Esophagus squamous epithelium (tissue), 5 donors: Measurements from ENCODE around the gene MORN5. TPM values are rescaled to one million over a fixed set of nuclear protein-coding genes. Genes with fewer than 3 reads are reported as not detected.

Experiments used
- DNase-seq: peaks from one replicate; lab custom pipeline; 2025; lab: John Stamatoyannopoulos, UW
- H3K27ac ChIP-seq, 4 donors: fragments of 200-600 bp; sonication (generic); one replicate each; pipeline ENCODE4 v1.5.1; 2016 to 2019; ENCODE audit warnings: mild to moderate bottlenecking in 1 of 4
- H3K27me3 ChIP-seq, 4 donors: fragments of 200-600 bp; sonication (generic); 1 replicate in 3 of 4; 2 replicates in 1 of 4; pipeline versions ENCODE4 v1.5.1 to v1.6.0; 2017 to 2021; ENCODE audit warnings: antibody characterized with exemption in 1 of 4
- H3K36me3 ChIP-seq, 3 donors: fragments of 200-600 bp; sonication (generic); one replicate each; pipeline ENCODE4 v1.5.1; 2016 to 2019
- H3K4me1 ChIP-seq, 3 donors: fragments of 200-600 bp; sonication (generic); one replicate each; pipeline ENCODE4 v1.5.1; 2017 to 2019
- H3K4me3 ChIP-seq, 4 donors: fragments of 200-600 bp; sonication (generic); 1 replicate in 3 of 4; 2 replicates in 1 of 4; pipeline ENCODE4 v1.5.1; 2016 to 2019; ENCODE audit warnings: mild to moderate bottlenecking in 2 of 4, moderate library complexity in 1 of 4
- H3K9me3 ChIP-seq, 3 donors: fragments of 200-600 bp; sonication (generic); one replicate each; pipeline ENCODE4 v1.5.1; 2016 to 2019
- POLR2A ChIP-seq, 4 donors: fragments of 450-650 bp; IDR thresholded peaks; one replicate each; pipeline ENCODE4 v1.6.1; 2017; ENCODE audit warnings: antibody characterized with exemption in 4 of 4, mild to moderate bottlenecking in 4 of 4, moderate library complexity in 3 of 4
- WGBS, 2 donors: methylation state at CpG; one replicate each; pipeline ENCODE4 v1.1.5; 2018; 5-methylcytosine and 5-hydroxymethylcytosine counted together
- intact Hi-C: fragments of 100-400 bp; cut with DNase I; formaldehyde crosslinking; loops from one replicate; pipeline ENCODE4 v1.15.0; 2022
- total RNA-seq, 4 donors: library from RNA; depleted of rRNA; stranded (reverse); fragments of >200 nt; gene quantifications; one replicate each; pipeline ENCODE4 v1.1.0, GENCODE V29; 2016
- TF ChIP-seq, protein P1 (sequence below), 6 experiments: fragments of 450-650 bp in 4 of 6; fragments of 200-600 bp in 2 of 6; sonication (generic) in 2 of 6; IDR thresholded peaks; one replicate each; pipeline ENCODE4 v1.5.1; 2016 to 2019; ENCODE audit warnings: antibody characterized with exemption in 6 of 6, mild to moderate bottlenecking in 4 of 6, moderate library complexity in 4 of 6
- donor health status: DM: yes; HTN: yes; CAD: no.

Gene MORN5
- total RNA-seq, 4 donors from 2014 or later, result not detected

DNA sequence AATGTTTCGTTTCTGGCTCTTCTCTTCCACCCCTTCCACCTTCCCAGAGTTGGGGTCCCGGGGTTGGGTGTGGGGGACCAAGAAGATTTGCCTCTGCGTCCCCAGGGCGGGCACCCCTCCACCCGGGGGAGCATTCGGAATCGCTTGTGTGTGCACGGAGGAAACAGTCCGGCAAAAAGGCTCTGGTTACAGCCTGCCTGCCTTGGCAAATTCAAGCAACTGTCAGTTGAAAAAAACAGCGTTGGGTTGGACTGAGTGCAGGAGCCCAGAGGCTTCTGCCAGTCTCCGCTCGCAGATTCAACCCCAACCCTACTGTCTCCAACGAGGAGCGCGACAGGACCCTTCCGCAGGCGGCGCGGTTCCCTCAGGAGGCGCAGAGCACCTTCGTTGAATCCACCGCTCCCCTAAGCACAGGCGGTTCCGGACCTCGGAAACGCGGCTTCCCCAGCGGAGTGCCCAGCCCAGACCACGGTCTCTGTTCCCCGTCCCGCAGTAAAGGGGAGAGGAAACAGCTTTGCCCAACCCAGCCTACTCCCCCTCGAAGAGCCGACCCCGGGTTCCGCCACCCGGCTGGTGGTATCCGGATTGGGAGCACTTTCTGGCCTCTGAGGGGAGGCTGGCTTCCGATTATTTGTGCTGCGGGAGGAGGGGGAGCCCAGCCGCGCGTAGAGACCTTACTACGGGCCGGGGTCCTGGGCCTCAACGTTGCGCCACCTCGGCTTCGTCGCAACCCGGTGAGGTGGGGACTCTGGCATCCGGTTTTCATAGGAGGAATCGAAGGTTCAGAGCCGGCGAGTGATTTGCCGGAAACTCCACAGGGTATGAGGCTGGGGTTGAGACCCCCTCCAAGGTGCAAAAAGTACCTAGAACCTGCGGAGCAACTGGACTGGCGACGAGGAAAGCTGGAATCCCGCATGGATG, 59.5 kb downstream of the MORN5 start:
- peaks cover 18 to 100% (median 30%) of the 10 kb centered on the region in 4 donors for H3K27me3 ChIP-seq

DNA sequence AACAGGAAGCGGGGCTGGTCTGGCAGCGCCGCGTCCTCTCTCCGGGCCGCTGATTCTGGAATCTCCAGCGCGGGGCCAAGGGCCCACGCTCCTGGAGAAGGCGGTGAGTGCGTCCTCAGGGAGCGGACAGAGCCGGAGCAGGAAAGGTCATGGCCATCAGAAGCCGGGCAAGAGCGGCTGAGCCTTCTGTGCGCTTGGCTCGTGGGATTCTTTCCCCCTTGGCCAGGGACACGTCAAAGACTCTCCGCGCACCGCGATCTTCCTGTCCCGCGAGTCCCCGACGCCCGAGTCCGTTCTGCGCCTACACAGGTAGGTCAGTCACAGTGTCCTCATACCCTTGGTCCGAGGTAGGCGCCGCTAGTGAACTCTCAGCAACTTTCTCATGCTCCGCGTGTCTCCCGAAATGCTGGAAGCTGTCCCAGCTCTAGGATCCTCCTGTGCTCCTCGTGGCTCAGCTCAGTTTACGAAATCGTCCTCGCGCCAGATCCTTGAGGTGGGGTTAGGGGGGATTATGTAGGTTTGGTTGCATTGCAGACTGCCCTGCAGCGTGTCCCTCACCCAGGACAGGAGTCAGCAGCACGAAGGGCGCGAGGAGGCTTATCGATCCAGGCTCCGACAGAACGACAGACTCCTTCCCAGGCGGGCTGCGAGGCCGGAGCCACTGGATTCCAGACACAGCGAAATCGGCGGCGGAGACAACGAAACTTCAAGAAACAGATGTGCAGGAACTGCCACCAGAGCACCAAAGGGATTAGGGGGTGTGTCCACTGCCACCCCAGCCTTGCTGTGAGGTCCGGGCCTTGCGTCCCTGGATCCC, 60.4 kb downstream of the MORN5 start:
- no peak for TF ChIP-seq POLR2A (IDR thresholded peaks at IDR 0.05)
- TF ChIP-seq, protein P1, sequence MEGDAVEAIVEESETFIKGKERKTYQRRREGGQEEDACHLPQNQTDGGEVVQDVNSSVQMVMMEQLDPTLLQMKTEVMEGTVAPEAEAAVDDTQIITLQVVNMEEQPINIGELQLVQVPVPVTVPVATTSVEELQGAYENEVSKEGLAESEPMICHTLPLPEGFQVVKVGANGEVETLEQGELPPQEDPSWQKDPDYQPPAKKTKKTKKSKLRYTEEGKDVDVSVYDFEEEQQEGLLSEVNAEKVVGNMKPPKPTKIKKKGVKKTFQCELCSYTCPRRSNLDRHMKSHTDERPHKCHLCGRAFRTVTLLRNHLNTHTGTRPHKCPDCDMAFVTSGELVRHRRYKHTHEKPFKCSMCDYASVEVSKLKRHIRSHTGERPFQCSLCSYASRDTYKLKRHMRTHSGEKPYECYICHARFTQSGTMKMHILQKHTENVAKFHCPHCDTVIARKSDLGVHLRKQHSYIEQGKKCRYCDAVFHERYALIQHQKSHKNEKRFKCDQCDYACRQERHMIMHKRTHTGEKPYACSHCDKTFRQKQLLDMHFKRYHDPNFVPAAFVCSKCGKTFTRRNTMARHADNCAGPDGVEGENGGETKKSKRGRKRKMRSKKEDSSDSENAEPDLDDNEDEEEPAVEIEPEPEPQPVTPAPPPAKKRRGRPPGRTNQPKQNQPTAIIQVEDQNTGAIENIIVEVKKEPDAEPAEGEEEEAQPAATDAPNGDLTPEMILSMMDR (IDR thresholded peaks at IDR 0.05), result no peak
- Histone ChIP-seq H3K4me1 (peaks cover 15 to 33% (median 17%) of the 10 kb centered on the region in 3 donors), H3K4me3 (peak overlapping the region in 3 of 4 donors; percentile 9 to 52 (median 28)), H3K36me3 (no peaks in the 10 kb centered on the region), H3K27ac (no peak overlapping the region), H3K9me3 (no peaks in the 10 kb centered on the region), H3K27me3 (peaks cover 18 to 100% (median 25%) of the 10 kb centered on the region in 4 donors)
- intact Hi-C loops, result no loop called here
- DNase-seq, result no peak
- WGBS, 2 donors, result 32 to 53% methylated on average over 3 to 34 of the region's 57 CpGs

More for the DNA sequence above, 59.5 kb downstream of the MORN5 start:
- no peak for DNase-seq
- Histone ChIP-seq H3K36me3 (no peaks in the 10 kb centered on the region), H3K4me1 (peaks cover 18 to 38% (median 20%) of the 10 kb centered on the region in 3 donors), H3K4me3 (peak overlapping the region in 3 of 4 donors; percentile 9 to 52 (median 28)), H3K27ac (no peak overlapping the region), H3K9me3 (no peaks in the 10 kb centered on the region)
- intact Hi-C loops, result no loop called here
- TF ChIP-seq, protein P1 (IDR thresholded peaks at IDR 0.05), result no peak
- no peak for TF ChIP-seq POLR2A (IDR thresholded peaks at IDR 0.05)
- WGBS, 2 donors, result 14 to 19% methylated on average over 4 to 12 of the region's 59 CpGs

DNA sequence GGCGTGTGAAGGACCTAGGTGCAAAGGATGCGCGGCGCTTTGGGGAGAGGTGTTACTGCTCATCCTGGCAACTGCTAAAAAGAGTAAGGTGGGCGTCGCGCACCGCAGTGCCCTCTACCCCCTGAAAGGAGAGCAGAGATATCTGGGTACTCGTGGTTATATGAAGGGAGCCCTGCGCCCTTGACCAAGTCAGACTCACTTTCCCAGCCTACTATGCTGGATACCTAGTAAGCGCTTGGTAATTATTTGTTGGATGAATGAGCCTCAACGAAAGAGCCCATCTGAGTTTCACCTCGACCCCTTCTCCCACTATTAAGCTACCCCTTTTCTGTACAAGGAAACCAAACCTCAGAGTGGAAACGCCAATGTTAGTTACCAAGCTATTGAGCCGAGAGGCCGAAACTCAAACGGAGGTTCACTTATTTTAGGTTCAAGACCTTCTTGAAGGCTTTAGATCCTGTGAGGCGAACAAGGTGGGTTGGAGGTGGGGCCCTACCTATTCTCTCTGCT, 61.0 kb downstream of the MORN5 start:
- Histone ChIP-seq H3K4me1 (peaks cover 15 to 35% (median 17%) of the 10 kb centered on the region in 3 donors), H3K4me3 (no peak overlapping the region), H3K9me3 (no peaks in the 10 kb centered on the region), H3K36me3 (no peaks in the 10 kb centered on the region), H3K27me3 (peaks cover 18 to 100% (median 31%) of the 10 kb centered on the region in 4 donors), H3K27ac (no peak overlapping the region)
- intact Hi-C loops, result no loop called here
- DNase-seq, result no peak
- 32 to 56% methylated on average over 14 to 15 of the region's 18 CpGs for WGBS, 2 donors
- TF ChIP-seq, protein P1 (IDR thresholded peaks at IDR 0.05), result no peak
- TF ChIP-seq POLR2A (IDR thresholded peaks at IDR 0.05), result no peak

DNA sequence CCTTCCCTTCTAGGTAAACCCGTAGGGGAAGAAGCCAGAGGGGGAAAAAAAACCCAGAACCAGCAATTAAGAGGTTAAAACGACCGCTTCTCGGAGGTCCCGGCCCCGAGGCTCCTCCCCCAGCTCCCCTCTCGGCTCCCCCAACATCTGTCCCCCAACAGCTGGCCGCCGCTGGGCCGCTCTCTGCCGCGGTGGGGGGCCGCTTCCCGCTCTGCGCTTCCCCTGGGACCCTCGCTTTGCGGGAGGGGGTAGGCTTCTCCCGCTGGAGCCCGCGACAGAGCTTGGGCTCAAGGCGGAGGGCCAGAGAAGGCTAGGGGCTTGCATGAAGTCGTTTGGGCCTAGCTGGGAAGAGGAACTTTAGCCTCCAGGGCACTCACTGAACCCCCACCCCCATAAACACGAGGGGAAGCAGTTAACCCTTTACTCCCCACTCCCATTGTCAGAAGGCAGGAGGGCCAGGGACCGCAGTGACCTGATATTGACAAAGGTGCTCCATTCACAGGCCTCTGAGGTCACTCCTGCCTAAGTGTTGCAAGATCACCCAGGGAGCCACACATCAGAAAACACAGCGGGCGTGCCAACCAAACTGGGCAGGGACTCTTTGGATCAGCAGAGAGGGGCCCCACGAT, 61.6 kb downstream of the MORN5 start:
- WGBS, 2 donors, result 43 to 47% methylated on average over 7 to 12 of the region's 27 CpGs
- no peak for TF ChIP-seq POLR2A (IDR thresholded peaks at IDR 0.05)
- TF ChIP-seq, protein P1 (IDR thresholded peaks at IDR 0.05), result no peak
- H3K27me3 ChIP-seq, result peaks cover 21 to 100% (median 37%) of the 10 kb centered on the region in 4 donors
- H3K36me3 ChIP-seq, result no peaks in the 10 kb centered on the region
- no peak overlapping the region for H3K4me3 ChIP-seq
- H3K4me1 ChIP-seq, result peaks cover 17 to 41% (median 20%) of the 10 kb centered on the region in 3 donors
- no peaks in the 10 kb centered on the region for H3K9me3 ChIP-seq
- intact Hi-C loops, result no loop called here
- H3K27ac ChIP-seq, result no peak overlapping the region
- no peak for DNase-seq
